ENCODE measurements around the gene EVPL. TPM values are rescaled to one million over a fixed set of nuclear protein-coding genes. Genes with fewer than 3 reads are reported as not detected.

The EVPL gene
- total and polyA plus RNA-seq, 2 of the 13 experiments (the other 11 are each of a cell fraction or from before 2014, with no cell fraction given): 2.1 to 8.2 TPM

DNA sequence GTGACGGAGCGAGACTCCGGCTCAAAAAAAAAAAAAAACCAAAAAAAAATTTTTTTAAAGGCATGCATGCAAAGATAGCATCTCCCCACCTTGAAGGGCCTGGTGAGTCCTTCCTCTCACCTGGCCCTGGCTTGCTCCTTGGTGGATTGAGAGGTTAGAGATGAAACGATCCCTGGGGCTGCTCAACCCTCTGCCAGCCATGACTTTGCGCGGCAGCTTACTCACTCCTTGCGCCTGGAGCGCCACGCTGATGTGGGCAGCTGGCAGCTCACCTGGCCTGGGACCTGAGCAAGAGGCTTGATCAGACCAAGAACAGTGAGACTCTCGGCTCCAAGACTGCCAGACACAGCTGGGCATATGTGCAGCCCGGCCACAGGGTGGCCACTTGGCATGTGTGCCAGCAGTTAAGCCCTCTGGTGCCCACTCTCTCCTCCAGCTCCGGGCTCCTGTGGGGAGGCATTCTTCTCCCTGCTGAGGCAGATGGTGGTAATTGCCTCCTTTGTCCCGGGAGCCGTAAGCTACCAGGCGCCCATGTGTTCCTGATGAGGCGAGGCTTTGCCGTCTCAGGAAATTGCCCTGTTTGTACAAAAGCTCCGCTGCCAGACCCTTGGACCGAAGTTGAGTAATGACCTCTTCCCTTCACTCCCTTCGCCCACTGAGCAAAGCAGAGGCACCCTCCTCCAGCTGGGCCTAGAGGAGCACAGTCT is 5.1 kb upstream of the EVPL start (continued):
- TF ChIP-seq KDM2A (CRISPR knock-in tag; IDR thresholded peaks at IDR 0.05; ENCODE audit: borderline replicate concordance, low read depth): peak; percentile 57; the same call in 1 of the 2 replicates
- TF ChIP-seq, protein P1, sequence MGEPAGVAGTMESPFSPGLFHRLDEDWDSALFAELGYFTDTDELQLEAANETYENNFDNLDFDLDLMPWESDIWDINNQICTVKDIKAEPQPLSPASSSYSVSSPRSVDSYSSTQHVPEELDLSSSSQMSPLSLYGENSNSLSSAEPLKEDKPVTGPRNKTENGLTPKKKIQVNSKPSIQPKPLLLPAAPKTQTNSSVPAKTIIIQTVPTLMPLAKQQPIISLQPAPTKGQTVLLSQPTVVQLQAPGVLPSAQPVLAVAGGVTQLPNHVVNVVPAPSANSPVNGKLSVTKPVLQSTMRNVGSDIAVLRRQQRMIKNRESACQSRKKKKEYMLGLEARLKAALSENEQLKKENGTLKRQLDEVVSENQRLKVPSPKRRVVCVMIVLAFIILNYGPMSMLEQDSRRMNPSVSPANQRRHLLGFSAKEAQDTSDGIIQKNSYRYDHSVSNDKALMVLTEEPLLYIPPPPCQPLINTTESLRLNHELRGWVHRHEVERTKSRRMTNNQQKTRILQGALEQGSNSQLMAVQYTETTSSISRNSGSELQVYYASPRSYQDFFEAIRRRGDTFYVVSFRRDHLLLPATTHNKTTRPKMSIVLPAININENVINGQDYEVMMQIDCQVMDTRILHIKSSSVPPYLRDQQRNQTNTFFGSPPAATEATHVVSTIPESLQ (CRISPR knock-in tag; conservative IDR thresholded peaks at IDR 0.05): 0 out of 2 replicates have a peak, but pooled peaks have one; percentile 25
- TF ChIP-seq, protein P2, sequence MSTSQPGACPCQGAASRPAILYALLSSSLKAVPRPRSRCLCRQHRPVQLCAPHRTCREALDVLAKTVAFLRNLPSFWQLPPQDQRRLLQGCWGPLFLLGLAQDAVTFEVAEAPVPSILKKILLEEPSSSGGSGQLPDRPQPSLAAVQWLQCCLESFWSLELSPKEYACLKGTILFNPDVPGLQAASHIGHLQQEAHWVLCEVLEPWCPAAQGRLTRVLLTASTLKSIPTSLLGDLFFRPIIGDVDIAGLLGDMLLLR (CRISPR knock-in tag; IDR thresholded peaks at IDR 0.05): peak; percentile 32; the same call in 1 of the 2 replicates
- TF ChIP-seq MAFF (IDR thresholded peaks at IDR 0.05; ENCODE audit: low read depth, low read length): no peak
- peak; percentile 78 for TF ChIP-seq SALL1 (CRISPR knock-in tag; IDR thresholded peaks at IDR 0.05)
- TF ChIP-seq CBX2 (IDR thresholded peaks at IDR 0.05; ENCODE audit: low read depth, low read length): no peak
- no peak for TF ChIP-seq CBX2 (CRISPR knock-in tag; IDR thresholded peaks at IDR 0.05; ENCODE audit: low read depth)
- peak; percentile 60; the same call in 1 of the 2 replicates for TF ChIP-seq ZNF598 (CRISPR knock-in tag; IDR thresholded peaks at IDR 0.05; ENCODE audit: borderline replicate concordance)
- TF ChIP-seq HDAC1 (CRISPR knock-in tag; IDR thresholded peaks at IDR 0.05): peak; percentile 74
- peak; percentile 80 for TF ChIP-seq XRCC5 (optimal IDR thresholded peaks at IDR 0.05; ENCODE audit: low read length)
- peak; percentile 91; the same call in 1 of the 2 replicates for TF ChIP-seq ZNF766 (CRISPR knock-in tag; IDR thresholded peaks at IDR 0.05; ENCODE audit: borderline replicate concordance)
- peak; percentile 63; the same call in 1 of the 2 replicates for TF ChIP-seq ZNF891 (CRISPR knock-in tag; IDR thresholded peaks at IDR 0.05)
- TF ChIP-seq FOXC1 (CRISPR knock-in tag; IDR thresholded peaks at IDR 0.05; ENCODE audit: borderline replicate concordance): peak; percentile 65
- TF ChIP-seq ZNF839 (CRISPR knock-in tag; IDR thresholded peaks at IDR 0.05; ENCODE audit: borderline replicate concordance): no peak
- TF ChIP-seq ZNF879 (CRISPR knock-in tag; IDR thresholded peaks at IDR 0.05): 0 out of 2 replicates have a peak, but pooled peaks have one; percentile 43
- TF ChIP-seq REPIN1 (CRISPR knock-in tag; IDR thresholded peaks at IDR 0.05; ENCODE audit: borderline replicate concordance, low read depth): no peak
- 0 out of 2 replicates have a peak, but pooled peaks have one; percentile 40 for TF ChIP-seq FOXO1 (CRISPR knock-in tag; IDR thresholded peaks at IDR 0.05)
- TF ChIP-seq HDAC2 (CRISPR knock-in tag; IDR thresholded peaks at IDR 0.05): peak; percentile 83; the same call in 1 of the 2 replicates
- peak; percentile 96 for TF ChIP-seq ZNF549 (CRISPR knock-in tag; IDR thresholded peaks at IDR 0.05)
- no peak; the same call in 1 of the 2 replicates for TF ChIP-seq ZNF83 (CRISPR knock-in tag; IDR thresholded peaks at IDR 0.05; ENCODE audit: borderline replicate concordance)
- peak; percentile 48; the same call in 1 of the 2 replicates for TF ChIP-seq YEATS4 (CRISPR knock-in tag; IDR thresholded peaks at IDR 0.05; ENCODE audit: borderline replicate concordance)
- TF ChIP-seq, protein P3, sequence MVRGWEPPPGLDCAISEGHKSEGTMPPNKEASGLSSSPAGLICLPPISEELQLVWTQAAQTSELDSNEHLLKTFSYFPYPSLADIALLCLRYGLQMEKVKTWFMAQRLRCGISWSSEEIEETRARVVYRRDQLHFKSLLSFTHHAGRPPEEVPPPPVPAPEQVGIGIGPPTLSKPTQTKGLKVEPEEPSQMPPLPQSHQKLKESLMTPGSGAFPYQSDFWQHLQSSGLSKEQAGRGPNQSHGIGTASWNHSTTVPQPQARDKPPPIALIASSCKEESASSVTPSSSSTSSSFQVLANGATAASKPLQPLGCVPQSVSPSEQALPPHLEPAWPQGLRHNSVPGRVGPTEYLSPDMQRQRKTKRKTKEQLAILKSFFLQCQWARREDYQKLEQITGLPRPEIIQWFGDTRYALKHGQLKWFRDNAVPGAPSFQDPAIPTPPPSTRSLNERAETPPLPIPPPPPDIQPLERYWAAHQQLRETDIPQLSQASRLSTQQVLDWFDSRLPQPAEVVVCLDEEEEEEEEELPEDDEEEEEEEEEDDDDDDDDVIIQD (CRISPR knock-in tag; IDR thresholded peaks at IDR 0.05; ENCODE audit: low read depth): peak; percentile 26; the same call in 1 of the 2 replicates
- no peak for TF ChIP-seq ATF7 (IDR thresholded peaks at IDR 0.05)
- TF ChIP-seq ATF7 (CRISPR knock-in tag; IDR thresholded peaks at IDR 0.05): no peak
- TF ChIP-seq PHF21A (CRISPR knock-in tag; IDR thresholded peaks at IDR 0.05): peak; percentile 70; the same call in 1 of the 2 replicates

All from HepG2 (cell line).